Measurements from ENCODE around the gene ROR1.

DNA sequence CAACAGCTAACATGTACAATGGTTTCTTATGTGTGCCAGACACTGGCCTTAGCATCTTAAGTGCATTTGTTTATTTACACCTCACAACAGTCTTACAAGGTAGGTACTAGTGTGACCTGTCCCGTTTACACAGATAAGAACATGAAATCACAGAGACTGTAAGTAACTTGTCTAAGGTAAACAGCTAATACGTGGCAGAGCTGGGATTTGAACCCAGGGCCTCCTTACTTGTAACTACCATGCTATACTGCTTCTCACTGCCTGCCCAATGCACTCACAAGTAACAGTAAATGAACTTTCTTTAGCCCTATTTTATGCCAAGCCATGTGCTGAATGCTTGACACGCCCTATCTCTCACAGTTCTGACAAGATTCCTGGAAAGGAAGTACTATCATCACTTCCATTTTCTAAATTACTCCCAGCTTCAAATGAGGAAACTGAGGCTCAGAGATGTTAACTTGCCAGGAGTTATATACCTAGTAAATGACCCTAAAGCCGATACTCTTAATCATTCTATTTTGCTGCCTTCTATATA is 25.7 kb upstream of the ROR1 start:
- TF ChIP-seq, protein P1, sequence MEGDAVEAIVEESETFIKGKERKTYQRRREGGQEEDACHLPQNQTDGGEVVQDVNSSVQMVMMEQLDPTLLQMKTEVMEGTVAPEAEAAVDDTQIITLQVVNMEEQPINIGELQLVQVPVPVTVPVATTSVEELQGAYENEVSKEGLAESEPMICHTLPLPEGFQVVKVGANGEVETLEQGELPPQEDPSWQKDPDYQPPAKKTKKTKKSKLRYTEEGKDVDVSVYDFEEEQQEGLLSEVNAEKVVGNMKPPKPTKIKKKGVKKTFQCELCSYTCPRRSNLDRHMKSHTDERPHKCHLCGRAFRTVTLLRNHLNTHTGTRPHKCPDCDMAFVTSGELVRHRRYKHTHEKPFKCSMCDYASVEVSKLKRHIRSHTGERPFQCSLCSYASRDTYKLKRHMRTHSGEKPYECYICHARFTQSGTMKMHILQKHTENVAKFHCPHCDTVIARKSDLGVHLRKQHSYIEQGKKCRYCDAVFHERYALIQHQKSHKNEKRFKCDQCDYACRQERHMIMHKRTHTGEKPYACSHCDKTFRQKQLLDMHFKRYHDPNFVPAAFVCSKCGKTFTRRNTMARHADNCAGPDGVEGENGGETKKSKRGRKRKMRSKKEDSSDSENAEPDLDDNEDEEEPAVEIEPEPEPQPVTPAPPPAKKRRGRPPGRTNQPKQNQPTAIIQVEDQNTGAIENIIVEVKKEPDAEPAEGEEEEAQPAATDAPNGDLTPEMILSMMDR (IDR thresholded peaks at IDR 0.05): no peak
- TF ChIP-seq EZH2 (IDR thresholded peaks at IDR 0.05) (no peak), EZH2phosphoT487 (IDR thresholded peaks at IDR 0.05) (no peak)

Data from neural progenitor cell (in vitro differentiated cells).